ENCODE data around the gene NFIB. TPM values are rescaled to one million over a fixed set of nuclear protein-coding genes. Genes with fewer than 3 reads are reported as not detected.
A peak's percentile ranks its signal among the peaks of the same experiment; 100 is the strongest.

NFIB gene
- total RNA-seq, 4 donors from 2014 or later: 40.2 to 150 (median 83.7) TPM

GRCh38 chr9:14240537-14240936 is 73.4 kb downstream of the NFIB start:
- Histone ChIP-seq H3K27ac (no peak overlapping the region), H3K4me3 (no peak overlapping the region), H3K4me1 (peaks cover 0 to 32% (median 8%) of the 10 kb centered on the region in 4 donors), H3K36me3 (no peaks in the 10 kb centered on the region), H3K27me3 (no peaks in the 10 kb centered on the region), H3K9me3 (no peaks in the 10 kb centered on the region)
- in situ Hi-C loops (cut with MboI; ENCODE audit: low pct_ligation_motif_present in 1 of 4, low pct_unique_long_range_greater_than_20kb in 1 of 4, low sequenced_read_pairs in 3 of 4) (no loop called here), intact Hi-C loops (cut with DNase I; ENCODE audit: low total_unique reads) (no loop called here)
- no peak for DNase-seq
- TF ChIP-seq POLR2A (IDR thresholded peaks at IDR 0.05) (no peak), CTCF (IDR thresholded peaks at IDR 0.05) (no peak), EP300 (IDR thresholded peaks at IDR 0.05; ENCODE audit: low read depth) (no peak), POLR2AphosphoS5 (IDR thresholded peaks at IDR 0.05) (no peak)
- WGBS, 2 donors (ENCODE audit: low coverage in 1 of 2): 36 to 66% methylated on average over 6 of the region's 6 CpGs

- in situ Hi-C loops (cut with MboI; ENCODE audit: low pct_ligation_motif_present in 1 of 4, low pct_unique_long_range_greater_than_20kb in 1 of 4, low sequenced_read_pairs in 3 of 4): no loop called here
Measured at GRCh38 chr9:14238518-14238917, 75.4 kb downstream of the NFIB start.

GRCh38 chr9:14238079-14238478 is 75.9 kb downstream of the NFIB start:
- no peaks in the 10 kb centered on the region for H3K27me3 ChIP-seq
- in situ Hi-C loops (cut with MboI; ENCODE audit: low pct_ligation_motif_present in 1 of 4, low pct_unique_long_range_greater_than_20kb in 1 of 4, low sequenced_read_pairs in 3 of 4): no loop called here
- intact Hi-C loops (cut with DNase I; ENCODE audit: low total_unique reads): no loop called here
- WGBS, 2 donors (ENCODE audit: low coverage in 1 of 2): 63% methylated on average over 3 of the region's 3 CpGs
- no peak for DNase-seq
- no peaks in the 10 kb centered on the region for H3K36me3 ChIP-seq
- H3K9me3 ChIP-seq: no peaks in the 10 kb centered on the region
- peaks cover 0 to 32% (median 8%) of the 10 kb centered on the region in 4 donors for H3K4me1 ChIP-seq
- H3K4me3 ChIP-seq: no peak overlapping the region
- peak overlapping the region in 2 of 4 donors; percentile 1 to 13 for H3K27ac ChIP-seq
- TF ChIP-seq POLR2A (IDR thresholded peaks at IDR 0.05) (no peak), POLR2AphosphoS5 (IDR thresholded peaks at IDR 0.05) (no peak), CTCF (IDR thresholded peaks at IDR 0.05) (no peak), EP300 (IDR thresholded peaks at IDR 0.05; ENCODE audit: low read depth) (no peak)

More at GRCh38 chr9:14238518-14238917, 75.4 kb downstream of the NFIB start:
- Histone ChIP-seq H3K4me3 (no peak overlapping the region), H3K9me3 (no peaks in the 10 kb centered on the region), H3K27me3 (no peaks in the 10 kb centered on the region), H3K36me3 (no peaks in the 10 kb centered on the region), H3K4me1 (peaks cover 0 to 32% (median 8%) of the 10 kb centered on the region in 4 donors), H3K27ac (peak overlapping the region in 2 of 4 donors; percentile 1 to 34)
- TF ChIP-seq POLR2AphosphoS5 (IDR thresholded peaks at IDR 0.05) (peak in 2 of 3 donors; percentile 33 to 44), EP300 (IDR thresholded peaks at IDR 0.05; ENCODE audit: low read depth) (no peak)
- WGBS, 2 donors (ENCODE audit: low coverage in 1 of 2): 40 to 52% methylated on average over 3 to 4 of the region's 4 CpGs
- no peak for DNase-seq
- intact Hi-C loops (cut with DNase I; ENCODE audit: low total_unique reads): no loop called here

GRCh38 chr9:14236591-14236990 is 77.3 kb downstream of the NFIB start:
- Histone ChIP-seq H3K9me3 (no peaks in the 10 kb centered on the region), H3K4me1 (peaks cover 0 to 25% (median 8%) of the 10 kb centered on the region in 4 donors), H3K27ac (no peak overlapping the region), H3K27me3 (no peaks in the 10 kb centered on the region), H3K4me3 (no peak overlapping the region), H3K36me3 (no peaks in the 10 kb centered on the region)
- intact Hi-C loops (cut with DNase I; ENCODE audit: low total_unique reads) (no loop called here), in situ Hi-C loops (cut with MboI; ENCODE audit: low pct_ligation_motif_present in 1 of 4, low pct_unique_long_range_greater_than_20kb in 1 of 4, low sequenced_read_pairs in 3 of 4) (no loop called here)
- TF ChIP-seq POLR2AphosphoS5 (IDR thresholded peaks at IDR 0.05) (no peak), CTCF (IDR thresholded peaks at IDR 0.05) (no peak), POLR2A (IDR thresholded peaks at IDR 0.05) (no peak), EP300 (IDR thresholded peaks at IDR 0.05; ENCODE audit: low read depth) (no peak)
- WGBS, 2 donors (ENCODE audit: low coverage in 1 of 2): 63 to 75% methylated on average over 1 of the region's 1 CpG
- DNase-seq: no peak

GRCh38 chr9:14232111-14232510 is 81.8 kb downstream of the NFIB start:
- no peaks in the 10 kb centered on the region for H3K9me3 ChIP-seq
- H3K27ac ChIP-seq: no peak overlapping the region
- 74 to 83% methylated on average over 3 to 8 of the region's 8 CpGs for WGBS, 2 donors (ENCODE audit: low coverage in 1 of 2)
- in situ Hi-C loops (cut with MboI; ENCODE audit: low pct_ligation_motif_present in 1 of 4, low pct_unique_long_range_greater_than_20kb in 1 of 4, low sequenced_read_pairs in 3 of 4): no loop called here
- intact Hi-C loops (cut with DNase I; ENCODE audit: low total_unique reads): no loop called here
- no peak for DNase-seq
- no peaks in the 10 kb centered on the region for H3K36me3 ChIP-seq
- TF ChIP-seq POLR2AphosphoS5 (IDR thresholded peaks at IDR 0.05) (no peak), CTCF (IDR thresholded peaks at IDR 0.05) (no peak), POLR2A (IDR thresholded peaks at IDR 0.05) (no peak), EP300 (IDR thresholded peaks at IDR 0.05; ENCODE audit: low read depth) (no peak)
- H3K4me1 ChIP-seq: peaks cover 0 to 4% (median 1%) of the 10 kb centered on the region in 4 donors
- no peaks in the 10 kb centered on the region for H3K27me3 ChIP-seq
- no peak overlapping the region for H3K4me3 ChIP-seq
